ENCODE results near the gene RAD1.

Gene RAD1

GRCh38 chr5:34895641-34896419, 19.5 kb downstream of the RAD1 start:
- H3K27me3 Mint-ChIP-seq, result no peaks in the 10 kb centered on the region
- no peaks in the 10 kb centered on the region for H3K36me3 Mint-ChIP-seq
- no peaks in the 10 kb centered on the region for H3K4me1 Mint-ChIP-seq
- no peak overlapping the region for H3K27ac Mint-ChIP-seq
- no peaks in the 10 kb centered on the region for H3K9me3 Mint-ChIP-seq
- no peak overlapping the region for H3K4me3 Mint-ChIP-seq

- Mint-ChIP-seq H3K4me1 (no peaks in the 10 kb centered on the region), H3K27me3 (no peaks in the 10 kb centered on the region), H3K4me3 (no peak overlapping the region), H3K36me3 (no peaks in the 10 kb centered on the region), H3K9me3 (no peaks in the 10 kb centered on the region), H3K27ac (no peak overlapping the region)
These were observed 20.6 kb downstream of the RAD1 start for GRCh38 chr5:34894716-34895115.

GRCh38 chr5:34892414-34892813, 22.9 kb downstream of the RAD1 start:
- H3K9me3 Mint-ChIP-seq, result no peaks in the 10 kb centered on the region
- H3K4me1 Mint-ChIP-seq, result no peaks in the 10 kb centered on the region
- no peak overlapping the region for H3K4me3 Mint-ChIP-seq
- no peaks in the 10 kb centered on the region for H3K27me3 Mint-ChIP-seq
- H3K27ac Mint-ChIP-seq, result no peak overlapping the region
- no peaks in the 10 kb centered on the region for H3K36me3 Mint-ChIP-seq

- Mint-ChIP-seq H3K27ac (no peak overlapping the region), H3K9me3 (no peaks in the 10 kb centered on the region), H3K27me3 (no peaks in the 10 kb centered on the region), H3K4me3 (no peak overlapping the region), H3K4me1 (no peaks in the 10 kb centered on the region), H3K36me3 (no peaks in the 10 kb centered on the region)
These were observed 23.3 kb downstream of the RAD1 start for GRCh38 chr5:34891981-34892380.

GRCh38 chr5:34889394-34889793, 25.9 kb downstream of the RAD1 start:
- Mint-ChIP-seq H3K9me3 (no peaks in the 10 kb centered on the region), H3K4me3 (no peak overlapping the region), H3K27ac (no peak overlapping the region), H3K4me1 (no peaks in the 10 kb centered on the region), H3K27me3 (no peaks in the 10 kb centered on the region), H3K36me3 (no peaks in the 10 kb centered on the region)

GRCh38 chr5:34886392-34887119, 28.7 kb downstream of the RAD1 start:
- H3K4me3 Mint-ChIP-seq, result no peak overlapping the region
- no peaks in the 10 kb centered on the region for H3K9me3 Mint-ChIP-seq
- H3K36me3 Mint-ChIP-seq, result no peaks in the 10 kb centered on the region
- no peaks in the 10 kb centered on the region for H3K4me1 Mint-ChIP-seq
- no peaks in the 10 kb centered on the region for H3K27me3 Mint-ChIP-seq
- no peak overlapping the region for H3K27ac Mint-ChIP-seq

- H3K4me3 Mint-ChIP-seq, result no peak overlapping the region
- H3K9me3 Mint-ChIP-seq, result no peaks in the 10 kb centered on the region
- no peaks in the 10 kb centered on the region for H3K36me3 Mint-ChIP-seq
- H3K27me3 Mint-ChIP-seq, result no peaks in the 10 kb centered on the region
- no peaks in the 10 kb centered on the region for H3K4me1 Mint-ChIP-seq
- no peak overlapping the region for H3K27ac Mint-ChIP-seq
These were observed 34.1 kb downstream of the RAD1 start for GRCh38 chr5:34881246-34881645.

- Mint-ChIP-seq H3K4me1 (no peaks in the 10 kb centered on the region), H3K9me3 (no peaks in the 10 kb centered on the region), H3K36me3 (no peaks in the 10 kb centered on the region), H3K27ac (no peak overlapping the region), H3K27me3 (no peaks in the 10 kb centered on the region), H3K4me3 (no peak overlapping the region)
These were observed 39.0 kb downstream of the RAD1 start for GRCh38 chr5:34876275-34876674.

GRCh38 chr5:34870382-34870781, 44.9 kb downstream of the RAD1 start:
- no peak overlapping the region for H3K4me3 Mint-ChIP-seq
- no peaks in the 10 kb centered on the region for H3K9me3 Mint-ChIP-seq
- H3K27ac Mint-ChIP-seq, result no peak overlapping the region
- no peaks in the 10 kb centered on the region for H3K4me1 Mint-ChIP-seq
- H3K27me3 Mint-ChIP-seq, result no peaks in the 10 kb centered on the region
- H3K36me3 Mint-ChIP-seq, result no peaks in the 10 kb centered on the region

- H3K36me3 Mint-ChIP-seq, result no peaks in the 10 kb centered on the region
- no peak overlapping the region for H3K27ac Mint-ChIP-seq
- no peaks in the 10 kb centered on the region for H3K27me3 Mint-ChIP-seq
- H3K4me1 Mint-ChIP-seq, result no peaks in the 10 kb centered on the region
- no peaks in the 10 kb centered on the region for H3K9me3 Mint-ChIP-seq
- no peak overlapping the region for H3K4me3 Mint-ChIP-seq
These were observed 46.0 kb downstream of the RAD1 start for GRCh38 chr5:34869256-34869655.

- no peaks in the 10 kb centered on the region for H3K36me3 Mint-ChIP-seq
- H3K4me1 Mint-ChIP-seq, result no peaks in the 10 kb centered on the region
- no peaks in the 10 kb centered on the region for H3K27me3 Mint-ChIP-seq
- no peak overlapping the region for H3K4me3 Mint-ChIP-seq
- no peaks in the 10 kb centered on the region for H3K9me3 Mint-ChIP-seq
- H3K27ac Mint-ChIP-seq, result no peak overlapping the region
These were observed 46.5 kb downstream of the RAD1 start for GRCh38 chr5:34868791-34869190.

- no peaks in the 10 kb centered on the region for H3K9me3 Mint-ChIP-seq
- no peak overlapping the region for H3K27ac Mint-ChIP-seq
- no peaks in the 10 kb centered on the region for H3K36me3 Mint-ChIP-seq
- no peaks in the 10 kb centered on the region for H3K4me1 Mint-ChIP-seq
- H3K4me3 Mint-ChIP-seq, result no peak overlapping the region
- no peaks in the 10 kb centered on the region for H3K27me3 Mint-ChIP-seq
These were observed 47.6 kb downstream of the RAD1 start for GRCh38 chr5:34867660-34868059.

GRCh38 chr5:34866989-34867471, 48.3 kb downstream of the RAD1 start:
- no peaks in the 10 kb centered on the region for H3K36me3 Mint-ChIP-seq
- no peaks in the 10 kb centered on the region for H3K27me3 Mint-ChIP-seq
- no peak overlapping the region for H3K27ac Mint-ChIP-seq
- no peak overlapping the region for H3K4me3 Mint-ChIP-seq
- H3K9me3 Mint-ChIP-seq, result no peaks in the 10 kb centered on the region
- H3K4me1 Mint-ChIP-seq, result no peaks in the 10 kb centered on the region

GRCh38 chr5:34865091-34865490, 50.2 kb downstream of the RAD1 start:
- H3K9me3 Mint-ChIP-seq, result no peaks in the 10 kb centered on the region
- H3K4me3 Mint-ChIP-seq, result no peak overlapping the region
- H3K27me3 Mint-ChIP-seq, result no peaks in the 10 kb centered on the region
- H3K4me1 Mint-ChIP-seq, result no peaks in the 10 kb centered on the region
- no peaks in the 10 kb centered on the region for H3K36me3 Mint-ChIP-seq
- no peak overlapping the region for H3K27ac Mint-ChIP-seq

GRCh38 chr5:34863946-34864345, 51.4 kb downstream of the RAD1 start:
- no peaks in the 10 kb centered on the region for H3K27me3 Mint-ChIP-seq
- H3K4me1 Mint-ChIP-seq, result no peaks in the 10 kb centered on the region
- H3K36me3 Mint-ChIP-seq, result no peaks in the 10 kb centered on the region
- H3K9me3 Mint-ChIP-seq, result no peaks in the 10 kb centered on the region
- H3K27ac Mint-ChIP-seq, result no peak overlapping the region
- H3K4me3 Mint-ChIP-seq, result no peak overlapping the region

GRCh38 chr5:34859253-34859652, 56.1 kb downstream of the RAD1 start:
- Mint-ChIP-seq H3K36me3 (no peaks in the 10 kb centered on the region), H3K27me3 (no peaks in the 10 kb centered on the region), H3K4me3 (no peak overlapping the region), H3K9me3 (no peaks in the 10 kb centered on the region), H3K27ac (no peak overlapping the region), H3K4me1 (no peaks in the 10 kb centered on the region)

All from activated naive CD4-positive, alpha-beta T cell treated with anti-CD3 and anti-CD28 coated beads, Interleukin-2, amount 50 U/mL, for 24 hours (primary cell).